ENCODE results near the gene ELOVL3. TPM values are rescaled to one million over a fixed set of nuclear protein-coding genes. Genes with fewer than 3 reads are reported as not detected.

The ELOVL3 gene
- total and polyA plus RNA-seq, 12 donors = 0.35 to 26.3 (median 0.93) TPM; not detected in 2

DNA sequence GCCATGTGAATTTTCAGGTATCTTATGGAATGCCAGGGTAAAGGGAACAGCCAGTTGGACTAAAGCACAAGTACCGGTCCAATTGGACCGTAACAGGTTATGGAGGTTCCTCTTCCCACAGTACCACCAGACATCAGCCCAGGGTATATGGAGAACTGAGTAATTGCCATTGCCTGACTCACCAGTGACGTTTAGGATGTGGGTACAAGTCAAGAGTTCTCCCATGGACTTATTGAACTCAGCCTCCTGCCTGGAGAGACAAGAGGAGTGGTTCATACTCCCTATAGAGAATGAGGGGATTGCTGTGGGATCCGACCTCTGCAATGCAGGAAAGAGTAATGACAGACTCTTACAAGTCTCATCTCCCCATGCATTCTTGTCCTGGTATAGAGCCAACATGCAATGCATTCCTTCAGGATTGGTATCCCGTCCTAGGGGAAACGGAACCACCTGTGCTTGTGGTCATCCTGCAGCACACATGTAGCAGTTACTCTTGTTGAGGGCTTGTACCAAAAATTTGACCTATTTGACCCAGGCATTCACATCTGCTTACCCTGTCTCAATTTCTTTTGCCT, 30.7 kb upstream of the ELOVL3 start:
- no peak for DNase-seq
- H3K27ac ChIP-seq = no peak overlapping the region

DNA sequence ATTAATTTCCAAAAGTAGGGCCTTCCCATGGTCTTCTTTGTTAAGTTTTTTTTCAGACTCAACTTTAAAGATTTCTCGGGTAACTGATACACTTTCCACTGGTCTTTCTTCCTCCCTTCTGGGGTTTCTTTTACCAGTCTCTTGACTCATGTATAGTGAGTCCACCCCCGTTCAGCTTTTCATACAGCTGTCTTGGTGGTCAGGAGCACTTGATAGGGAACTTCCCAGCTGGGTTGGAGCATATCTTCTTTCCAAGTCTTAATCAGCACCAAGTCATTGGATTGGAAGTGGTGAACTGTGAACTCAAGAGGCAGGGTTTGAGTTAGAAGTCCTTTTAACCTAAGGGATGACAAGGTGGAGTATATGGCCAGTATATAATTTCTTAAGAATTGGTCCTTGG, 29.2 kb upstream of the ELOVL3 start:
- DNase-seq = no peak
- no peaks in the 10 kb centered on the region for H3K9me3 ChIP-seq (replicated peaks in 1 of 3)
- no peak overlapping the region for H3K4me3 ChIP-seq
- intact Hi-C loops (cut with DNase I) = no loop called here
- H3K36me3 ChIP-seq (replicated peaks in 1 of 2) = no peaks in the 10 kb centered on the region
- TF ChIP-seq CTCF (IDR thresholded peaks at IDR 0.05) = no peak
- TF ChIP-seq POLR2A (IDR thresholded peaks at IDR 0.05) = no peak
- H3K27me3 ChIP-seq = no peaks in the 10 kb centered on the region
- no peak overlapping the region for H3K27ac ChIP-seq
- no peaks in the 10 kb centered on the region for H3K4me1 ChIP-seq (replicated peaks in 1 of 2)
- WGBS, 4 donors = 66 to 77% (median 73%) methylated on average over 2 of the region's 2 CpGs

More for the DNA sequence above, 30.7 kb upstream of the ELOVL3 start:
- WGBS, 4 donors = 78 to 89% (median 82%) methylated on average over 6 of the region's 6 CpGs
- Histone ChIP-seq H3K4me1 (replicated peaks in 1 of 2) (no peaks in the 10 kb centered on the region), H3K9me3 (replicated peaks in 1 of 3) (no peaks in the 10 kb centered on the region), H3K27me3 (no peaks in the 10 kb centered on the region), H3K36me3 (replicated peaks in 1 of 2) (no peaks in the 10 kb centered on the region), H3K4me3 (no peak overlapping the region)
- intact Hi-C loops (cut with DNase I) = no loop called here
- no peak for TF ChIP-seq CTCF (IDR thresholded peaks at IDR 0.05)
- TF ChIP-seq POLR2A (IDR thresholded peaks at IDR 0.05) = no peak

DNA sequence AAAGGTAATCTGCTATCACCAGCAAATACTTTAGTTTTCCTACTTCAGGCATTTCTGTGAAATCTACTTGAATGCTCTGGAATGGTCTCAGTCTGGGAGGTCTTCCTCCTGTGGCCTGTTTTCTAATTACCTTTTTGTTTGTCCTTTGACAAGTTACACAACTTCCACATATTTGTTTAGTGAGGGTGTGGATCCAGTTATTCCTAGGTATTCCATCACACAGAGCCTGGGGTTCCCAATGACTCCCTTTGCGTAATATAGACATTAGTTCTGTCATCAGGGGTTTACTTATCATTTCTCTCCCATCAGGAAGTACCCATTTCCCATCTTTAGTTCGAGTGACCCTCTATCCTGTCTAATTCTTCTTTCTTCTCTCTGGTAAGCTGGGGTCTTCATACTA, 28.1 kb upstream of the ELOVL3 start:
- H3K27ac ChIP-seq = no peak overlapping the region
- 64 to 83% (median 70%) methylated on average over 2 of the region's 2 CpGs for WGBS, 4 donors
- intact Hi-C loops (cut with DNase I) = no loop called here
- no peak for DNase-seq
- no peaks in the 10 kb centered on the region for H3K4me1 ChIP-seq (replicated peaks in 1 of 2)
- H3K36me3 ChIP-seq (replicated peaks in 1 of 2) = no peaks in the 10 kb centered on the region
- TF ChIP-seq CTCF (IDR thresholded peaks at IDR 0.05) (no peak), POLR2A (IDR thresholded peaks at IDR 0.05) (no peak)
- H3K27me3 ChIP-seq = no peaks in the 10 kb centered on the region
- no peaks in the 10 kb centered on the region for H3K9me3 ChIP-seq (replicated peaks in 1 of 3)
- no peak overlapping the region for H3K4me3 ChIP-seq

DNA sequence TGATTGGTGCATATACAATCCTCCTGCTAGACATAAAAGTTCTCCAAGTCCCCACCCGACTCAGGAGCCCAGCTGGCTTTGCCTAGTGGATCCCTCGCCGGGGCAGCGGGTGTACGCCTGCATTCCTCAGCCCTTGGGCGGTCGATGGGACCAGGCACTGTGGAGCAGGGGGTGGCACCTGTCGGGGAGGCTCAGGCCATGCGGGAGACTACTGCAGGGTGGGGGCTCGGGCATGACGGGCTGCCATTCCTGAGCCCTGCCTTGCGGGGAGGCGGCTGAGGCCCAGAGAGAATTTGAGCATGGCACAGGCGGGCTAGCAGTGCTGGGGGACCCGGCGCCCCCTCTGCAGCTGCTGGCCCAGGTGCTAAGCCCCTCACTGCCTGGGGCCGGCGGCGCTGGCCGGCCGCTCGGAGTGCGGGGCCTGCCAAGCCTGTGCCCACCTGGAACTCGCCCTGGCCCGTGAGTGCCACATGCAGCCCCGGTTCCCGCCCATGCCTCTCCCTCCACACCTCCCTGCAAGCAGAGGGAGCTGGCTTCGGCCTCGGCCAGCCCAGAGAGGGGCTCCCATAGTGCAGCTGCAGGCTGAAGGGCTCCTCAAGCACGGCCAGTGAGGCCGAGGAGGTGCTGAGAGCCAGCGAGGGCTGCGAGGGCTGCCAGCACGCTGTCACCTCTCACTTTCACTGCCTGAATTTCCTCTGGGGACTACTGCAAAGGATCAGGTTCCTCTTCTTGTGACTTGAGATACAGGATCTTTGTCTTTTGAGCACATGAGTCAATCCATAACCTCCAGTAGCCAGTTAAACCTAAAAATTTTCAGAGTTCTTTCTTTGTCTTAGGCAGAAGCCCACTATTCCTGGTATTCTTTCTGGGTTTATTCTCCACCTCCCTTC, 25.1 kb upstream of the ELOVL3 start:
- DNase-seq = no peak
- intact Hi-C loops (cut with DNase I) = no loop called here
- Histone ChIP-seq H3K4me3 (no peak overlapping the region), H3K4me1 (replicated peaks in 1 of 2) (no peaks in the 10 kb centered on the region), H3K27ac (no peak overlapping the region), H3K36me3 (replicated peaks in 1 of 2) (no peaks in the 10 kb centered on the region), H3K27me3 (no peaks in the 10 kb centered on the region), H3K9me3 (replicated peaks in 1 of 3) (no peaks in the 10 kb centered on the region)
- 87 to 91% (median 89%) methylated on average over 9 to 34 of the region's 34 CpGs for WGBS, 4 donors
- TF ChIP-seq POLR2A (IDR thresholded peaks at IDR 0.05) (no peak), CTCF (IDR thresholded peaks at IDR 0.05) (no peak)

Data from adrenal gland (tissue), 12 donors.